Putamen (tissue), 1 donor: ENCODE results near the gene ZNF691.
"Not testable (repeated sequence)": the region's sequence is repeated elsewhere in the genome, so short reads cannot be mapped to it uniquely, and the experiment has no call there.

Experiments
- DNase-seq: peaks from one replicate; pipeline ENCODE4 v3.0.0-alpha.2; 2016; ENCODE audit warnings: low spot score

The ZNF691 gene

GRCh38 chr1:42846257-42847110 lies at the start of gene ZNF691:
ZNF691 (plus strand) TSS chr1:42846613; CDS start chr1:42849659, 3,046 bp downstream.
- DNase-seq = peak; percentile 97

GRCh38 chr1:42797414-42797813 lies 49.0 kb upstream of the ZNF691 start:
- no peak for DNase-seq

- no peak for DNase-seq
Measured at GRCh38 chr1:42797979-42798378, 48.4 kb upstream of the ZNF691 start.

GRCh38 chr1:42801832-42802473 lies 44.5 kb upstream of the ZNF691 start:
- no peak for DNase-seq

- no peak for DNase-seq
Measured at GRCh38 chr1:42806171-42806570, 40.2 kb upstream of the ZNF691 start.

GRCh38 chr1:42806593-42806992 lies 39.8 kb upstream of the ZNF691 start:
- DNase-seq = no peak

GRCh38 chr1:42807056-42807668 lies 39.3 kb upstream of the ZNF691 start:
- no peak for DNase-seq

- DNase-seq = not testable (repeated sequence)
Measured at GRCh38 chr1:42814815-42815214, 31.6 kb upstream of the ZNF691 start.

GRCh38 chr1:42815941-42816584 lies 30.4 kb upstream of the ZNF691 start:
- DNase-seq = no peak

- peak; percentile 92 for DNase-seq
Measured at GRCh38 chr1:42816585-42817439, 29.6 kb upstream of the ZNF691 start, which contains the start of the genes ERMAP and SVBP. ERMAP (plus strand) TSS chr1:42817122; CDS start chr1:42830449, 13,327 bp downstream. SVBP (minus strand) TSS chr1:42817397; CDS start chr1:42816544, 853 bp downstream.

GRCh38 chr1:42817440-42817767 lies 29.0 kb upstream of the ZNF691 start:
- no peak for DNase-seq

- DNase-seq = no peak
Measured at GRCh38 chr1:42817976-42818375, 28.4 kb upstream of the ZNF691 start.

- no peak for DNase-seq
Measured at GRCh38 chr1:42820813-42821212, 25.6 kb upstream of the ZNF691 start.

- no peak for DNase-seq
Measured at GRCh38 chr1:42821690-42822089, 24.7 kb upstream of the ZNF691 start.

GRCh38 chr1:42822800-42823392 lies 23.5 kb upstream of the ZNF691 start:
- no peak for DNase-seq

- no peak for DNase-seq
Measured at GRCh38 chr1:42824481-42825035, 21.9 kb upstream of the ZNF691 start.

- DNase-seq = no peak
Measured at GRCh38 chr1:42825036-42825851, 21.2 kb upstream of the ZNF691 start.

GRCh38 chr1:42830631-42831030 lies 15.8 kb upstream of the ZNF691 start:
- no peak for DNase-seq

GRCh38 chr1:42831273-42831672 lies 15.1 kb upstream of the ZNF691 start:
- DNase-seq = no peak
